Endothelial cell of umbilical vein (primary cell): Measurements from ENCODE around the gene NXF1. TPM values are rescaled to one million over a fixed set of nuclear protein-coding genes. Genes with fewer than 3 reads are reported as not detected.

Source experiments
- BruUV-seq: library from RNA; stranded (reverse); fragments of 400-500 nt; replicated peaks from 2 replicates; lab custom pipeline; 2021; lab: Mats Ljungman, UMichigan
- CTCF ChIA-PET: fragments of 300-600, 350-600 bp; sonication (Branson Sonifier 250); formaldehyde crosslinking; loops from one replicate; lab custom pipeline; 2021; ENCODE audit warnings: antibody characterized with exemption, inconsistent platforms; lab: Charles Lee
- POLR2A ChIA-PET: fragments of 300-600, 350-600 bp; sonication (Branson Sonifier 250); formaldehyde crosslinking; loops from one replicate; lab custom pipeline; 2021; ENCODE audit warnings: antibody characterized with exemption, inconsistent platforms; lab: Charles Lee
- DNase-seq: peaks from one replicate; pipeline ENCODE4 v3.0.0-alpha.2; 2011; ENCODE audit warnings: low read depth, low spot score
- FAIRE-seq: peaks from 2 replicates; lab custom pipeline; 2011; peaks lifted over from hg19 to GRCh38; lab: Jason Lieb, UNC
- H2AFZ ChIP-seq: 2 replicates; pipeline ENCODE4 v1.6.0; 2012; ENCODE audit warnings: low read depth, low read length, control low read depth, inconsistent platforms
- H3K27ac ChIP-seq: 2 replicates; pipeline ENCODE4 v1.5.1; 2011; ENCODE audit warnings: low read depth, mild to moderate bottlenecking, control low read depth, low read length, moderate library complexity; ENCODE audit not compliant: insufficient read depth
- H3K27me3 ChIP-seq, 2 experiments: 2 replicates each; pipeline versions ENCODE4 v1.6.0 to v1.6.1; 2011; ENCODE audit warnings: low read length in 2 of 2, mixed read lengths in 1 of 2; ENCODE audit not compliant: control insufficient read depth in 2 of 2, insufficient read depth in 2 of 2
- H3K36me3 ChIP-seq, 2 experiments: 2 replicates in 1 of 2; 3 replicates in 1 of 2; pipeline ENCODE4 v1.5.1; 2011; ENCODE audit warnings: low read length in 2 of 2, mild to moderate bottlenecking in 1 of 2, moderate library complexity in 1 of 2; ENCODE audit not compliant: control insufficient read depth in 2 of 2, insufficient read depth in 2 of 2; ENCODE audit errors: extremely low read depth in 1 of 2
- H3K4me1 ChIP-seq: 3 replicates; pipeline ENCODE4 v1.5.1; 2011; ENCODE audit warnings: mild to moderate bottlenecking, low read length; ENCODE audit not compliant: control insufficient read depth, insufficient read depth; ENCODE audit errors: extremely low read depth
- H3K4me2 ChIP-seq: 2 replicates; pipeline ENCODE4 v1.6.1; 2011; ENCODE audit warnings: low read length, control low read depth, mixed read lengths; ENCODE audit not compliant: insufficient read depth
- H3K4me3 ChIP-seq, 3 experiments: fragments of 200-600 bp in 1 of 3; sonication (generic), shearing (Covaris generic) in 1 of 3; replicated peaks in 1 of 3; 2 replicates each; pipeline ENCODE4 v1.5.1; 2011 to 2016; ENCODE audit warnings: control low read depth in 3 of 3, low read length in 3 of 3, mild to moderate bottlenecking in 2 of 3, inconsistent platforms in 1 of 3, low read depth in 1 of 3, moderate library complexity in 1 of 3; ENCODE audit not compliant: insufficient read depth in 1 of 3
- H3K79me2 ChIP-seq: 2 replicates; pipeline ENCODE4 v1.6.0; 2012; ENCODE audit warnings: low read length, inconsistent platforms; ENCODE audit not compliant: control insufficient read depth, insufficient read depth
- H3K9ac ChIP-seq: replicated peaks from 2 replicates; pipeline ENCODE3; 2011; ENCODE audit warnings: low read length, control low read depth; ENCODE audit not compliant: insufficient read depth; ENCODE audit errors: extremely low read depth
- H3K9me1 ChIP-seq: replicated peaks from 3 replicates; pipeline ENCODE4 v1.6.0; 2011; ENCODE audit warnings: mild to moderate bottlenecking, low read length; ENCODE audit not compliant: control insufficient read depth, insufficient read depth; ENCODE audit errors: extremely low read depth
- H3K9me3 ChIP-seq: replicated peaks from 2 replicates; pipeline ENCODE4 v1.5.1; 2012; ENCODE audit warnings: low read length, inconsistent platforms; ENCODE audit not compliant: control insufficient read depth, insufficient read depth
- H4K20me1 ChIP-seq: replicated peaks from 2 replicates; pipeline ENCODE3; 2011; ENCODE audit warnings: mild to moderate bottlenecking, low read length; ENCODE audit not compliant: control insufficient read depth, insufficient read depth; ENCODE audit errors: extremely low read depth
- GATA2 ChIP-seq: IDR thresholded peaks from 2 replicates; pipeline ENCODE4 v1.7.0; 2011; ENCODE audit warnings: low read depth, mild to moderate bottlenecking, moderate library complexity, mixed read lengths, low read length; ENCODE audit not compliant: insufficient read length, insufficient read depth
- JUN ChIP-seq: IDR thresholded peaks from 2 replicates; pipeline ENCODE4 v1.6.1; 2011; ENCODE audit warnings: borderline replicate concordance, low read depth; ENCODE audit not compliant: insufficient read length, insufficient read depth
- MYC ChIP-seq: IDR thresholded peaks from one replicate; pipeline ENCODE4 v1.6.1; 2011; ENCODE audit warnings: mild to moderate bottlenecking, low read depth, low read length
- POLR2A ChIP-seq: IDR thresholded peaks from 2 replicates; pipeline ENCODE4 v1.6.1; 2012; ENCODE audit warnings: low read depth, mild to moderate bottlenecking, control low read depth, low read length
- POLR2AphosphoS5 ChIP-seq: IDR thresholded peaks from 2 replicates; pipeline ENCODE4 v1.6.1; 2012; ENCODE audit warnings: low read depth, mild to moderate bottlenecking, control low read depth, low read length, moderate library complexity; ENCODE audit not compliant: insufficient read depth
- dilution Hi-C: fragments of 300-500 bp; cut with MboI; formaldehyde crosslinking; loops from one replicate; pipeline ENCODE4 v1.15.0; 2019; ENCODE audit warnings: low sequenced_read_pairs; ENCODE audit not compliant: extremely low pct_ligation_motif_present
- intact Hi-C: fragments of 100-400 bp; cut with micrococcal nuclease; formaldehyde crosslinking; loops from one replicate; pipeline ENCODE4 v1.10.0; 2022
- polyA plus RNA-seq, 4 experiments: library from polyadenylated mRNA; depleted of rRNA in 3 of 4; stranded (reverse) in 3 of 4; unstranded in 1 of 4; fragments of >200 nt; gene quantifications; 2 replicates each; pipeline versions ENCODE4 v1.2.1 to v1.2.3, GENCODE V29; 2011 to 2012; ENCODE audit warnings: missing spikeins in 1 of 4
- total RNA-seq: library from RNA; stranded (reverse); gene quantifications from 2 replicates; pipeline ENCODE4 v1.2.3, GENCODE V29; 2021
- TF ChIP-seq, protein P1 (sequence below): IDR thresholded peaks from 2 replicates; pipeline ENCODE4 v1.6.1; 2011; ENCODE audit not compliant: insufficient read depth, insufficient read length

The NXF1 gene
- total and polyA plus RNA-seq, 2 donors (not counting 3 experiments of a cell fraction or from before 2014, with no cell fraction given): 74.4 to 101 TPM

DNA sequence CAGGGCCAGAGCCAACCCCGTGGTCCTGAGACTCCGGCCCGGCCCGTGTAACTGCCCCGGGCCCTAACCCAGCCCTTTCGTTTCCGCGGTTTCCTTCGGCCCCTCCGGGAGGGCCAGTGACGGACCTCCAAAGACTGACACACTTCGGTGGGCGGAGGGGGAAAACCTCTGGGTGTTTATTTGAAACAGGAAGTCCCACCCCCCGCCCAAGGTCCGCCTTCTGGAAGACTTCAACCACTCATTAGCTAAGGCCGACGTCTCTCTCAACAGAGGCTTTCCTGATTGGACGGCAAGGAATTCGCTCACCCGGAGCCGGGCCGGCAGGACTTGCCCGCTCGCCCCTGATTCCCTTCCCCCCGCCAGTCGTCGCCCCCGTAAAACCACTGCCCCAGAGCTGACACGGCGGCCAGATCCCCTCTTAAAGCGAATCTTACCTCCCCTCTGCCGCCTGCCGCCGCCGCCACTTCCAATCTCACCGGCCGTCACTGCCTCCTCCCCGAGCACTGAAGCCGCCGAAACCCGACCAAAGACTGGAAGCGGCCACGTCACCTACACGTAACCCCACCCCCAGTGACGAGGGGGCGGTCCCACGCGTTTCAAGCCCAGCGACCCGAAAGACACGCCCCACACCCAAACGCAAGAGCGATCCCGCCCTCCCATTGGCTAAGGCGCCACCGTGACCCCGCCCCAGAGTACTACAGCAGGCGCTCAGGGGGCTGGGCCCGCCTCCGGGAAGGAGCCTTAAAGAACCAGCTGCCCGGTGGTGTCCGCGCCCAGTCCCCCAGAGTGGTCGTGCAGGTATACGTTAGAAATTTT lies 26.5 kb upstream of the NXF1 start, which contains the start of gene STX5:
STX5 (minus strand) TSS at position 532 of the 816 bp plus-strand sequence. CDS start 808 bp downstream, outside the sequence.
- no peaks in the 10 kb centered on the region for H4K20me1 ChIP-seq
- DNase-seq (peak; percentile 99), FAIRE-seq (peak; percentile 98)
- dilution Hi-C loops: no loop called here
- CTCF ChIA-PET: interaction anchor here (0.6 to 1.9 kb wide), 5 partner anchors 29 to 240 kb away, joined by 3 to 17 read pairs (median 5); partner anchors contain the start of genes TMEM179B and TUT1
- no peaks in the 10 kb centered on the region for H3K9me1 ChIP-seq
- H3K9ac ChIP-seq: peak within 1 kb of the TSS; percentile 91
- H3K4me1 ChIP-seq: peaks cover 13% of the 10 kb centered on the region
- peak within 1 kb of the TSS; percentile 62 to 82 (median 75) for H3K4me3 ChIP-seq
- TF ChIP-seq GATA2 (no peak), MYC (no peak), JUN (no peak), POLR2A (peak; percentile 97), POLR2AphosphoS5 (peak; percentile 11)
- TF ChIP-seq, protein P1, sequence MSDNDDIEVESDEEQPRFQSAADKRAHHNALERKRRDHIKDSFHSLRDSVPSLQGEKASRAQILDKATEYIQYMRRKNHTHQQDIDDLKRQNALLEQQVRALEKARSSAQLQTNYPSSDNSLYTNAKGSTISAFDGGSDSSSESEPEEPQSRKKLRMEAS: peak; percentile 24
- H3K27me3 ChIP-seq: no peaks in the 10 kb centered on the region
- intact Hi-C loops: loop anchor here (1.0 to 5.0 kb wide), 5 partner anchors 10 to 434 kb away; partner anchors contain the start of genes NXF1, TMEM179B and TMEM223
- peaks cover 33% of the 10 kb centered on the region for H3K79me2 ChIP-seq
- peaks cover 10 to 22% of the 10 kb centered on the region in 2 experiments for H3K36me3 ChIP-seq
- no TSS peak for BruUV-seq
- H3K4me2 ChIP-seq: peak within 1 kb of the TSS; percentile 91
- no peaks in the 10 kb centered on the region for H3K9me3 ChIP-seq
- POLR2A ChIA-PET: interaction anchor here (0.6 to 2.2 kb wide), 13 partner anchors 9 to 1038 kb away, joined by 3 to 65 read pairs (median 5); partner anchors contain the start of genes NXF1, TMEM179B, TTC9C and WDR74
- H2AFZ ChIP-seq: peak within 1 kb of the TSS; percentile 30
- peak within 1 kb of the TSS; percentile 76 for H3K27ac ChIP-seq
